GM12801 (cell line): ENCODE data around the gene CD40.

Experiments used
- TF ChIP-seq, protein P1 (sequence below): IDR thresholded peaks from one replicate; pipeline ENCODE4 v1.5.1; 2011; ENCODE audit warnings: control low read depth; ENCODE audit not compliant: insufficient read length; ENCODE audit errors: extremely low read depth

The CD40 gene

DNA sequence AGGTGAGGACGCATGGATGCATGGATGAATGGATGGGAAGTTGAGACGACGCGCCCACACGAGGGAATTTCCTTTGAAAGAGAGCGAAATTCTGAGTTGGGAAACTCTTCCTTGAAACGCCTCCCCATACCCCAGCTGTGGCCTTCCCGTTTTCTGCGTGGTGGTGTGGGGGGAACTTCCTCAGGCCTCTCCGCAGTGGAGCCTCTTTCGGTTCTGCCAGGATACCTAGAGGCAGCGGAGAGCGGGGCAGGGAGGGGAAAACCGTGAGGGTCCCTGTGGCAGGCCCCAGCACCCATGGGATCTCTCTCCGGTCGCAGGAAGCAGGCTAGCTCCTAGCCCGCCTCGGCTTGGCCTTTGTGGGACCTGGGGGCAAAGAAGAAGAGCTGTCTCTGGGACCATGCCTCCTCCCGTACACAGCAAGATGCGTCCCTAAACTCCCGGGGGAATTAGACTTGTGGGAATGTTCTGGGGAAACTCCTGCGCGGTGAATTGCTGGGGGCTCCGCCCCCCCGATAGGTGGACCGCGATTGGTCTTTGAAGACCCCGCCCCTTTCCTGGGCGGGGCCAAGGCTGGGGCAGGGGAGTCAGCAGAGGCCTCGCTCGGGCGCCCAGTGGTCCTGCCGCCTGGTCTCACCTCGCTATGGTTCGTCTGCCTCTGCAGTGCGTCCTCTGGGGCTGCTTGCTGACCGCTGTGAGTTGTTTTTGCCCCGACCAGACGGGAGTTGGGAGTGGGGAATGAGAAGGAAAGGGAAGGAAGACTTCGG, at the start of gene CD40:
CD40 (plus strand) TSS at position 611 of the 764 bp plus-strand sequence; CDS start at position 641, 30 bp downstream.
- TF ChIP-seq, protein P1, sequence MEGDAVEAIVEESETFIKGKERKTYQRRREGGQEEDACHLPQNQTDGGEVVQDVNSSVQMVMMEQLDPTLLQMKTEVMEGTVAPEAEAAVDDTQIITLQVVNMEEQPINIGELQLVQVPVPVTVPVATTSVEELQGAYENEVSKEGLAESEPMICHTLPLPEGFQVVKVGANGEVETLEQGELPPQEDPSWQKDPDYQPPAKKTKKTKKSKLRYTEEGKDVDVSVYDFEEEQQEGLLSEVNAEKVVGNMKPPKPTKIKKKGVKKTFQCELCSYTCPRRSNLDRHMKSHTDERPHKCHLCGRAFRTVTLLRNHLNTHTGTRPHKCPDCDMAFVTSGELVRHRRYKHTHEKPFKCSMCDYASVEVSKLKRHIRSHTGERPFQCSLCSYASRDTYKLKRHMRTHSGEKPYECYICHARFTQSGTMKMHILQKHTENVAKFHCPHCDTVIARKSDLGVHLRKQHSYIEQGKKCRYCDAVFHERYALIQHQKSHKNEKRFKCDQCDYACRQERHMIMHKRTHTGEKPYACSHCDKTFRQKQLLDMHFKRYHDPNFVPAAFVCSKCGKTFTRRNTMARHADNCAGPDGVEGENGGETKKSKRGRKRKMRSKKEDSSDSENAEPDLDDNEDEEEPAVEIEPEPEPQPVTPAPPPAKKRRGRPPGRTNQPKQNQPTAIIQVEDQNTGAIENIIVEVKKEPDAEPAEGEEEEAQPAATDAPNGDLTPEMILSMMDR = no peak

DNA sequence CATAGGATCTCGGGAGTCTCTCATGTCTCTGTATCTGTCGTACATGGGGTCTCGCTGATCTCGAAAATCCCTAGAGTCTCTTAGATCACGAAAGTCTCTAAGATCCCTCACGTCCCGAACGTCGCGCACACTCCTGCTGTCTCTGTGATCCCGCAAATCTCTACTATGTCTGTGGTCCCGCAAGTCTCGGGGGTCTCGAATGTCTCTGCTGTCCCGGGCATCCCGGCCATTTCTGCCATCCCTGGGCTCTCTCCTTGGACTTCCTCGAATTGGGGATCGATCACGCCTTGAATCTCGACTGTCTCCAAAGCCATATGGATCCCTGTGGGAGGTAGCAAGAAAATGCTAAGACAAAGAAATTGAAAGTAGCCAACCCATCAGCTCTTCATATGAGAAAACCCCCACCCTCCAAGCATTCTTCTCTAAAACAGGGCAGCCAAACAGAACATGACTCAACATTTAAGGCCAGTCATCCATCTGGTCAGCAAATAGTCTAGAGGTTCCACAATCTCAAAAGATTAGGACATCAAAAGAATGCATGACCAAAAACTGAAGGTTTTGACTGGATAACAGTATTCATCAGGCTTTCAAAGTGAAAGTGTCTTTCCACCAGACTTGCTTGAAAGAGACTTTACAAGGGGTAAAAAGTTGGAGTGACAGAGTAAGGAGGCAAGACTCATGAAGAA, 47.8 kb upstream of the CD40 start:
- TF ChIP-seq, protein P1 = no peak

DNA sequence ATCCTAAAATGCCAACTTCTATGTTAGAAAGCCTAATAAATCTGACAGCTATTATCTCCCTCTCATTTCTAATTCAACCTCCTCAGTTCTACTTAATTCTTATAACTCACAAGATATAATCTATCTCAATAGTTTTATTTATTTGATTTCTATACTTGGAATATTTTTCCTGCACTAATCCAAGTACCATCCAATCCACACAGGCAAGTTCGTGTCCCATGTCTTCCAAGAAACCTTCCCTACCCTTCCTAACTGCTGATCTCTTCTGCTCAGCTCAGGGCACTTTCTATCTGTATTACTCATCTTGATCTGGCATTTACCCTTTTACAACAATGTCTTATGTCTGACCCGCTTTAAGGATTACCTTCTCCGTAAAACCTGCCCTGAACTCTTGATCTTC, 46.5 kb upstream of the CD40 start:
- TF ChIP-seq, protein P1 = no peak

DNA sequence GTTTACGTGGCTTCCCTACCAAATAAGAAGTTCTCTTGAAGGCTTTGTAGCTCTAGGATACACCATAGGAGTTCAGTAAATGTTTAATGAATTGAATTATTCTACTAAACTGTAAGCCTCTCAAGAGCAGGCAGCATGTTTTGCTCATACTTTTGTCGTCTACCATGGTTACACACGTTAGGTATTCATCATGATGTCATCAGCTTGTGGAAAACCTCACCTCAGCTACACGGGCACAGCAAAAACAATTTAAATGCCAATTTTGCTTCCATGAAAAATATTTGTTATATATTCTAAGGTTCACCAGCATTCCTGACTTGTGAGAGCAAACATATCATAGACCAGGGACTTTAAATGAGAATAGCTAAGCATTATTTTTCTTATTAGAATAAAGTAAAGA, 45.1 kb upstream of the CD40 start:
- TF ChIP-seq, protein P1 = no peak

DNA sequence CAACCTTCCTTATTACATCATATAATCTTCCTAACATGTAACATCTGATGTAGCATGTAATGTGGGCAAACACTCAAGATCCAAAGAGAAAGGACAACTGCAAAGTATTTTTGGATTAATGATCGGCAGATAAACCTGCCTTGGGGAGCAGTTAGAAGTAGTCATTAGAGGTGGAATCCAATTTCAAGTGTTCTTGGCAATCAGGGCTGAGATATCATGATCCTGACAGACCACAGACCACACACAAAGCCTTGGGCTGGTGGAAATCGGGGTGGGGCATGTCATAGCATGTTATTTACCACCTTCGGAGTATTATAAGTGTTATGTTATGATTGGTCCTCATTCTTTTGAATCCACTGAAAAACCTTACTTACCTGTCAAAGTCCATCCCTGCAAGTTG, 44.7 kb upstream of the CD40 start:
- TF ChIP-seq, protein P1 = no peak

DNA sequence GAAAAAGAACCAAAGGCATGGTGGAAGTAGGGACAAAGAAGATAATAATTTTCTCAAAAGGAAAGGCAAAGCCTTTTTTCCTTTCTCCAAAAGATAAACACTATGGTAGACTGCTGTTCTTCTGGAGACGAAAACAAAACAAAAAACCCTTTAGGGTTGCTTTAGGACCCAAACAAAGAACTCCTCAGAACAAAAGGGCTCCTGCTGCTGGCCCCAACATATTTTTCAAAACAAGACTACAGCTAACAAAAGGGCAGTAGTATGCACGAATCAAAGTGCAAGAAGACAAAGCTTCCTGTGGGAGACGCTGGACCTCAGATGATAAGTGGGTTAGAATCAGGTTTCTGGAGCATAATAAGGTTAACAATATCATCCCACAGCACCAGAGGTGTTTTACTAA, 44.1 kb upstream of the CD40 start:
- TF ChIP-seq, protein P1 = no peak

DNA sequence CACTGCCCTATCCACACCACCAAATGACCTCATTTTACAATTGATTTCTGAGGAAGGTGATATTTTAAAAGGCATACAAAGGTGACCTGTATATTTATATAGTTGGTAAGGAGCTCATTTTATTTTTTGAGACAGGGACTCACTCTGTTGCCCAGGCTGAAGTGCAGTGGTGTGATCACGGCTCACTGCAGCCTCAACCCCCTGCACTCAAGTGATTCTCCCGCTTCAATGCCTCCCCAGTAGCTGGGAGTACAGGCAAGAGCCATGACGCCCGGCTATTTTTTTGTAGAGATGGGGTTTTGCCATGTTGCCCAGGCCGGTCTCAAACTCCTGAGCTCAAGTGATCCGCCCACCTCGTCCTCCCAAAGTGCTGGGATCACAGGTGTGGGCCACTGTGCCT, 41.3 kb upstream of the CD40 start:
- TF ChIP-seq, protein P1 = no peak
